GM19023 (cell line): ENCODE results near the gene MAZ.
"Not testable (repeated sequence)": the region's sequence is repeated elsewhere in the genome, so short reads cannot be mapped to it uniquely, and the experiment has no call there.

Experiments used
- ATAC-seq: cut with Tn5 transposase; IDR thresholded peaks from one replicate; pipeline ENCODE4 v1.9.1; 2021; ENCODE audit warnings: mild to moderate bottlenecking, moderate library complexity; ENCODE audit not compliant: unreplicated experiment

MAZ gene

DNA sequence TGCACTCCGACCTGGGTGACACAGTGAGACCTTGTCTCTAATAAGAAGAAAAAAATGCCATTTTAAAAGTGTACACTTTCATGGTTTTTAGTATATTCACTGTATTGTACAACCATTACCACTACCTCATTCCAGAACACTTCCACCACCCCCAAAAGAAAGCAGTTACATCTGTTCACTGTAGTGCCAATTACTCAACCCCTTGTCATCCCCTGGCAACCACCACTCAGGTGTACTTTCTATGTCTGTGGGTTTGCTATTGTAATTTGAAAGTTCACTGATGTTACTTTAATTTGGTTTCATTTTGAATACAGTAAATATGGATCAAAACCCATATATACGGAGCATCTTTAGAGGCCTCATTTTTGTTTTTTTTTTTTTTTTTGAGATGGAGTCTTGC, 22.2 kb upstream of the MAZ start:
- no peak for ATAC-seq

DNA sequence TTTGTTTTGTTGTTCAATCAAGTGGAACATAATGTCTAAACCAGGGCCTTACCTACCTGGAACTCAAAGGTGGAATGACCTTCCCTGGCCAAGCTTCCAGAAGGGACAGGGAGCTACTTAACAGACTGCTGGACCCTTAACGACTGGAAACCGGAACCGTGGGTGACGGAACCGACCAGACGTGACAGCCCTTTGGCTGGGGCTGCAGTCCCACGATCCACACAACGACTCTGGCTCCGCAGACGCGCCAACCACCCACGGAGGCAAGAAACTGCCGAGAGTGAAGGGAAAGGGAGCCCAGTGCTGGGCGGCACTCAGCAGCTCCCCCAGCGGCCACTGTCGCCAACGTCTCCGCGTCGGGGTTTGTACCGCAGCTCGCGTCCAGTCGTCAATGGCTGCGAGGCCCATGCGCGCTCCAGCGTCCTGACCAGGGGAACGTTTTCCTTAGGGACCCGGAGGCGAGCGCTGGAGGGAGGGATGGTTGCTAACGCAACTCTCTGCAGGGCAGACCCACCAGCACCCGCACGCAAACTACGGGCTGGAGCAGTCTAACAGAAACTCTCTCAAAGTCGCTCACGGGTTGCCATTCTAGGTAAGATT, 21.3 kb upstream of the MAZ start:
- no peak for ATAC-seq

DNA sequence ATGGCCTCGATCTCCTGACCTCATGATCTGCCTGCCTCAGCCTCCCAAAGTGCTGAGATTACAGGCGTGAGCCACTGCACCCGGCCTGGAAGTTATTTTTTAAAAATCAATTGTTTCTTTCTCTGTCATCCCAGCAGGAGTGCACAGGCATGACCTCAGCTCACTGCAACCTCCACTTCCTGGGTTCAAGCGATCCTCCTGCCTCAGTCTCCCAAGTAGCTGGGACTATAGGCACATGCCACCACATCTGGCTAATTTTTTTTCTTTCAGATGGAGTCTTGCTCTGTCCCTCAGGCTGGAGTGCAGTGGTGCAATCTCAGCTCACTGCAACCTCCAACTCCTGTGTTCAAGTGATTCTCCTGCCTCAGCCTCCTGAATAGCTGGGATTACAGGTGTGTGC, 19.2 kb upstream of the MAZ start:
- not testable (repeated sequence) for ATAC-seq

DNA sequence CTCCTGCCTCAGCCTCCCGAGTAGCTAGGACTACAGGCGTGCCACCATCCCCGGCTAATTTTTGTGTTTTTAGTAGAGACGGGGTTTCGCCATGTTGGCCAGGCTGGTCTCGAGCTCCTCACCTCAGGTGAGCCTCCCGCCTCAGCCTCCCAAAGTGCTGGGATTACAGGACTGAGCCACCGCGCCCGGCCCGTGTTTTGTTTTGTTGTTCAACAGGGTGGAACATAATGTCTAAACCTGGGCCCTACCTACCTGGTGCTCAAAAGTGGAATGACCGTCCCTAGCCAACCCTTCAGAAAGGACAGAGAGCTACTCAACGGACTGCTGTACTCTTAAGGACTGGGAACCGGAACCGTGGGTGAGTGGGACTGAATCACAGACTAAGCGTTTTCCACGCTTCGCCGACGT, 16.6 kb upstream of the MAZ start:
- no peak for ATAC-seq

DNA sequence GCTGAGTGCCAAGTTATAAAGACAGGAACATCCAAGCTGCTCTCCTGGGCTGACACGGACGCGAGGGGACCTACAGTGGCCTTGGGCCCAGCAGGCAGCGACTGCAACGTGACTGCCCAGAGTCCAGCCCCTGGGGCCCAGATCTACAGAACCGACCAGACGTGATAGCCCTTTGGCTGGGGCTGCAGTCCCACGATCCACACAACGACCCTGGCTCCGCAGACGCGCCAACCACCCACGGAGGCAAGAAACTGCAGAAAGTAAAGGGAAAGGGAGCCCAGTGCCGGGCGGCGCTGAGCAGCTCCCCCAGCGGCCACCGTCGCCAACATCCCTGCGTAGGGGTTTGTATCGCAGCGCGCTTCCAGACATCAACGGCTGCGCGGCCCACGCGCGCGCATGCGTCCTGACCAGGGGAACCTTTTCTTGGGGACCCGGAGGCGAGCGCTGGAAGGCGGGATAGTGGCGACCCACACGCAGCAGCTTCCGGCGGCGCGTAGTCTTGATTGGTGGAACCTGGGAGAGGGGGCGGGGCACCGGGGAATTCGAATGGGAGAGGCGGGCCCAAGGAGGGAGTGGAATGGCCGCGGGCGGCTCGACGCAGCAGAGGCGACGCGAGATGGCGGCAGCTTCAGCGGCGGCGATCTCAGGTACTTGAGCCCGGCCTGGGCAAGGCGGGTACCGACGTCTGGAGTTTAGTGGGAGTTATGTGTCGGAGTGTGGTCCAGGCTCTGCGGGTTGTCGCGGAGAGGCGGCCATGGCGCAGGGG, 16.0 kb upstream of the MAZ start, which contains the start of gene KIF22:
Gene KIF22, plus strand, starts transcription at position 569 of the 766 bp plus-strand sequence. Its CDS starts 9 bp downstream, at position 578.
- peak; percentile 94 for ATAC-seq

DNA sequence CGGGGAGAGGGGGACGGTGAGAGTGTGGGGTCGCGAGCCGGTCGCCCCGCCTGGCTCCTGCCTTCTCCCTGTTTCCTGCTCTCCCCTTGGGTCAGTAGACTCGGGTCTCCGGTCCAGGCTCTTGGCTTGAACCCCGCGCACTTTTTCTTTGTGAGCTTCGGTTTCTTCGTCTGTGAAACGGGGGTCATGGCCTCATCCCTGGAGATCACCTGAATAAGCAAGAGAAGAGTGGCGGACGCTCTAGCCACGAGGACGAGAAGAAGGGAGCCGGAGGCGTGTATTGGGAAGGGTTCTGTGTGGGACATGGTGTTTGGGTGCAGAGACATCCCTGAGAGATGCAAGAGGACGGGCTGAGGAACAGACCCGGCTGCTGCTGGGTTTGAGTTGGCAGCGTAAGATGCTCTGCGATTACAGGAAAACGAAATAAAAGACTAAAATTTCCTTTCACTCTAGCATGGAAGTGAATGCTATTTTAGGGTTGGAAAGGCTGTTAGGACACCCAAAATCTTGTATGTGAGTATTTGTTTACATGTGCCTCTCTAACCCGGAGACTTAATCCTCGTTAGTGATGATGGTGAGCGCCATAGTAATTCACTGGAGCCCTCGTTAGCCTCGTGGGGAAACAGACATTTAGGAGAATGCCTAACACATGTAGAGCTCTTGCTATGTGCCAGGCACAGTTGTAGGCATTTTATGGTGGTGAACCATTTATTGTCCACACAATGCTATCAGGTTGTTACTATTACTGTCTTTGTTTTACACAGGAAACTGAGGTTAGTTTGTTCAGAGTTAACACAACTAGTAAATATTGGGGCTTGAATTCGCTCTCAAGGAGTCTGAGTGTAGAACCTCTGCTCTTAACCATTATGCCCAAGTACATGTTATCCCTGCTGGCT, 15.1 kb upstream of the MAZ start:
- ATAC-seq: peak; percentile 20

DNA sequence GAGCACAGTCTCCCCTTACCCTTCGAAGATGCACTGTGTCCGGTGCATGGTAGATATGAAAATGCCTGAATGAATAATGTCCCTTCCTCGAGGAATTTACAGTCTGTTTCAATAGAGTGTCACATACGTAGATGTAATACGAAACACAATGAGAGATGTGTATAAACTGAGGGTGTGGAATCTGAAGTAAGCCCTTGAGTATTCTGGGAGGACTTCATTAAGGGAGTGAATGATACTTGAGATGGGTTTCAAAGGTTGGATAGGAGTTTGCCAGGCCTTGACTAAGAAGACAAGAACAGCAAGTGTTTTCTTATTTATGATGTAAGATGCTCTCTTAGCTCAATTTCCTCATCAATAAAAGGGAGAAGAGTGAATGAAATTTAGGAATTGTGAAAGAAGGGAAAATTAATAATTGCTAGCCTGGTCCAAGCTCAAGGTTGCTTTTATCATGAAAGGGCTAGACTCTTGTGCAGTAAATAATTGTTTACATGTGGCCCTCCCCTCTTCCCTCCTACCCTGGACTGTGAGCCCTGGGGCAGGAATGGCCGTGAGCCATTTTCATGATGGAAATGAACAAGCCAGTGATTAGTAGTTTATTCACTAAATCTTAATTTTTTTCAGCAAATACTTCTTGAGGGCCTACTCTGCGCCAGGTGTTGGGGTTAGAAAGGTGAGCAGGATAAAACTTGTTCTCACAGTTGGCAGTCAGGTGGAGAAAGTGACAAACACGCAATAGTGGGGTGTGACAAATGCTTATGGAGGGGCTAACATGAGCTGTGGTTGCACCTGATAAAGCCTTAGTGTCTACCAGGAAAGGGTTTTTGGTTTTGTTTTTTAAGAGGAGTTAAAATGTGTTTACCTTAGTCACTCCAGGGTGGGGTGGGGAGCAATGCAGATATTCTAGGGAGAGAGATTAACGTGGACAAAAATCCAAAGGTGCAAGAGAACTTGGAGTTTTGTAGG, 14.2 kb upstream of the MAZ start:
- no peak for ATAC-seq

DNA sequence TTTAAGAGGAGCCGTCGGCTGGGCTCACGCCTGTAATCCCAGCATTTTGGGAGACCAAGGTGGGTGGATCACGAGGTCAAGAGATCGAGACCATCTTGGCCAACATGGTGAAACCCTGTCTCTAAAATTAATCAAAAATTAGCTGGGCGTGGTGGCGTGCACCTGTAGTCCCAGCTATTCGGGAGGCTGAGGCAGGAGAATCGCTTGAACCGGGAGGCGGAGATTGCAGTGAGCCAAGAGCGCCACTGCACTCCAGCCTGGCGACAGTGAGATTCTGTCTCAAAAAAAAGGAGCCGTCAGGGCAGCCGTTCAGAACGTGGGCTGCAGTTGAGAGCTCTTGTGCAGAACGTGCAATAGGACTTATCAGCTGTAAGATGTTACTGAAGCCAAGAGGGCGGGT, 13.2 kb upstream of the MAZ start:
- not testable (repeated sequence) for ATAC-seq

DNA sequence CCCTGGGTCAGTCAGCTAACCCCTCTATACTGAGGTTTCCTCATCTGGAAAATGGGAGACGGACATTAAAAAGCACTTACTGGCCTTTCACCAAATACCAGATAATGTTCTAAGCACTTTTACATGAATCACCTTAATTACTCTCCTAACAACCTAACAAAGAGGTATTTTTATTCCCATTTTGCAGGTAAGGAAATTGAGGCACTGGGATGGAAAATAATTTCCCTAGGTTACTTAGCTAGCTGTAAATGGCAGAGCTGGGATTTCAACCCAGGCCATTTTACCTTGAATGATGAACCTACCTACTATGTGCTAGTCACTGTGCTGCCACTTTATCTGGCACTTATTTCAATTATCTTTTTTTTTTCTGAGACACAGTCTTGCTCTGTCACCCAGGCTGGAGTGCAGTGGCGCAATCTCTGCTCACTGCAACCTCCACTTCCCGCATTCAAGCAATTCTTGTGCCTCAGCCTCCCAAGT, 12.1 kb upstream of the MAZ start:
- no peak for ATAC-seq

DNA sequence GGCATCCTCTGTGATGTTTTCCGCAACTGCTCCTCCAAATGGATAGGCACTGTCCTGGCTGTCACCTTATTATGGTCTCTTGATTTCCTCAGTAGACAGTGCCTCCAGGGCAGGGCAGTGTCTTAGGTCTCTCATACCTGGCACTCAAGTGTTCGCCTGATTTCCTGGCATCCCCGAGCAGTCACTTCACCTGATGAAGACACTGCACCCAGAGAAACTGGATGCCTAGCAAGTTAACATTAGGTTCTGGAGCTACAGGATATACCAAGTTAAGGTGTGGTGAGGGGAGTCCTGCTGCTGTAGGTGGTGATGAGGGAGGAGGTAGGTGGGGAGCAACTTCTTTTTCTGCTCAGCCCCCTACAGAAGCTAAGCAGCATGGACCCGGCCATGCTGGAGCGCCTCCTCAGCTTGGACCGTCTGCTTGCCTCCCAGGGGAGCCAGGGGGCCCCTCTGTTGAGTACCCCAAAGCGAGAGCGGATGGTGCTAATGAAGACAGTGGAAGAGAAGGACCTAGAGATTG, 3.9 kb upstream of the MAZ start:
- no peak for ATAC-seq

DNA sequence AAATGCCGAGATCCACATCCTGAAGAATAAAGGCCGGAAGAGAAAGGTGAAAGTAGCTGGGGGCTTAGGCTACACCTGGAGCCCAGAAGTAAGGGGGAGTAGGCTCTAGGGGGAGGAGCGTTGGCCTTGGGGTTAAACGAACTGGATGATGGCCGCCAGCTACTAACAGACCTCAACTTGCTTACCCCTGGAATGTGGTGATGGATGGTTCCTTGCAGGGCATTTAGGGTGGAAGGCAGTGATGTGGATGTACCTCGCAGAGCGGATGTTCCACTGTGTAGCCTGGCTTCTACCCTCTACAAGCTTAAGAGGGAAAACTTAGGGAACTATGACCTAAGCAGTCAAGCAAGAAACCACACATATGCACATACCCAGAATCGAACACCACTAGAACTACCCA, 2.3 kb upstream of the MAZ start:
- ATAC-seq: no peak

DNA sequence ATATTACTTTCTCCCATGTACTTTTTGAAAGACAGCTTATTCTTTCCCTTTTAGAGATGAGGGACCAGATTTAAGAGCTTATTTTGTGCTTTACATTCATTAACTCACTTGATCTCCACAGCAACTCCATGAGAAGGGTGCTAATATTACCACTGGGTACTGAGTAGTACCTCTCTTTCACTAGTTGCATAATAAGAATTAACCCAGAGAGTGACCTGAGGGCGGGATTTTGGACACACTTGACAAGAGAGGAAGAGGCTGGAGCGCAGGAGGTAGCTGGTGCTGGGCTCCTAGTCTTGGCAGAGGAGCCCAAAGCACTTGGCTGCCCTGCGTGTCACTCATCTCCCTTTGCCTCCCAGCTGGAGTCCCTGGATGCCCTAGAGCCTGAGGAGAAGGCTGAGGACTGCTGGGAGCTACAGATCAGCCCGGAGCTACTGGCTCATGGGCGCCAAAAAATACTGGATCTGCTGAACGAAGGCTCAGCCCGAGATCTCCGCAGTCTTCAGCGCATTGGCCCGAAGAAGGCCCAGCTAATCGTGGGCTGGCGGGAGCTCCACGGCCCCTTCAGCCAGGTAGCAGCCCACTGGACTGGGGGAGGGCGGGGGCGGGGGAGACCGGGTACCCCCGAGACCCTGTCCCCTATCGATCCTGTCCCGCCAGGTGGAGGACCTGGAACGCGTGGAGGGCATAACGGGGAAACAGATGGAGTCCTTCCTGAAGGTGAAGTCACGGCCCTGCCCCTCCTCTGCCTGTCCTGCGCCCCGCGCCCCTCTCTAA, 1.7 kb upstream of the MAZ start:
- no peak for ATAC-seq

DNA sequence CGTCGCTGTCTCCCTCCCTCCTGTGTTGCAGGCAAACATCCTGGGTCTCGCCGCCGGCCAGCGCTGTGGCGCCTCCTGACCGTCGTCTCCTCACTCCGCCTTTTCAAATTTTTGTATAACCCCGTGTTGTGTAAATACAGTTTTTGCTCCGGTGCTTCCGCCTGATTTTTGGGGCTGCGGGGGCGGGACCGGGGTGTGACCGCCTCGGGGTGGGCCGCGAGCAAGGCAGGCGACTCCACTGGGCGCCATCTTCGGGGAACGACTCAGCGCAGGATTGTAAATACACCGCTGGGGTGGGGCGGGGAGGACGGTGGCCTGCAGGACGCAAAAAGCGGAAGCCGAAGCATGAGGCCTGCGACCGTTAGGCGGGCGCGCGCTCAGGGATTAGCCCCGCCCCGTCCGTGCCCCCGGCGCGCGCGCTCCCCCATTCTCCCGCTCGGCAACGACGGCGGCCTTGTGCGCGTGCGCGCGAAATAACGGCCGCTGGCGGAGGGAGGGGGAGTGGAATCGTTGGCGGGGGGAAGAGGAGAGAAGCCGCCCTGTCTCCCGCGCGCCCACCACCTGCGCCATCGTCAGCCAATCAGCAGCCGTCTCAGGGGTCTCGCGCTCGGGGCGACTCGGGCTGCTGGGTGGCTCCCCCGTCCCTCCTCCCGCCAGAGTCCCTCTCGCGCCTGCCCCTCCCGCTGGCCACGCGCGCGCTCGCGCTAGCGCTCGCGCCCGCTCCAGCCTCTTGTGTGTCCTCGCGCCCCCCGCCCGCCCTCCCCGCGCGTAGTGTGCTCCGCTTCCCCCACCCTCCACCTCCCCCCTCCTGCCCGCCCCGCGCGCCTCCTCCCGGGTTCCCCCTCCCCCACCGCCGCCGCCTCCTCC, 864 bp upstream of the MAZ start:
- peak; percentile 49 for ATAC-seq

DNA sequence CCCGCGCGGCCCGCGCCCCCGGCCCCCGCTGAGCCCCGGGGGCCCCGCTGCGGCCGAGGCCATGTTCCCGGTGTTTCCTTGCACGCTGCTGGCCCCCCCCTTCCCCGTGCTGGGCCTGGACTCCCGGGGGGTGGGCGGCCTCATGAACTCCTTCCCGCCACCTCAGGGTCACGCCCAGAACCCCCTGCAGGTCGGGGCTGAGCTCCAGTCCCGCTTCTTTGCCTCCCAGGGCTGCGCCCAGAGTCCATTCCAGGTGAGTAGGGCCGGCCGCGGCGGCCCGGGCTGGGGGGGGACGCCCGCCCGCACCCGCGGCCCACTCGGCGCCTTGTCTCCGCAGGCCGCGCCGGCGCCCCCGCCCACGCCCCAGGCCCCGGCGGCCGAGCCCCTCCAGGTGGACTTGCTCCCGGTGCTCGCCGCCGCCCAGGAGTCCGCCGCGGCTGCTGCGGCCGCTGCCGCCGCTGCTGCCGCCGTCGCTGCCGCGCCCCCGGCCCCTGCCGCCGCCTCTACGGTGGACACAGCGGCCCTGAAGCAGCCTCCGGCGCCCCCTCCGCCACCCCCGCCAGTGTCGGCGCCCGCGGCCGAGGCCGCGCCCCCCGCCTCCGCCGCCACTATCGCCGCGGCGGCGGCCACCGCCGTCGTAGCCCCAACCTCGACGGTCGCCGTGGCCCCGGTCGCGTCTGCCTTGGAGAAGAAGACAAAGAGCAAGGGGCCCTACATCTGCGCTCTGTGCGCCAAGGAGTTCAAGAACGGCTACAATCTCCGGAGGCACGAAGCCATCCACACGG, 504 bp downstream of the MAZ start:
- ATAC-seq: no peak

DNA sequence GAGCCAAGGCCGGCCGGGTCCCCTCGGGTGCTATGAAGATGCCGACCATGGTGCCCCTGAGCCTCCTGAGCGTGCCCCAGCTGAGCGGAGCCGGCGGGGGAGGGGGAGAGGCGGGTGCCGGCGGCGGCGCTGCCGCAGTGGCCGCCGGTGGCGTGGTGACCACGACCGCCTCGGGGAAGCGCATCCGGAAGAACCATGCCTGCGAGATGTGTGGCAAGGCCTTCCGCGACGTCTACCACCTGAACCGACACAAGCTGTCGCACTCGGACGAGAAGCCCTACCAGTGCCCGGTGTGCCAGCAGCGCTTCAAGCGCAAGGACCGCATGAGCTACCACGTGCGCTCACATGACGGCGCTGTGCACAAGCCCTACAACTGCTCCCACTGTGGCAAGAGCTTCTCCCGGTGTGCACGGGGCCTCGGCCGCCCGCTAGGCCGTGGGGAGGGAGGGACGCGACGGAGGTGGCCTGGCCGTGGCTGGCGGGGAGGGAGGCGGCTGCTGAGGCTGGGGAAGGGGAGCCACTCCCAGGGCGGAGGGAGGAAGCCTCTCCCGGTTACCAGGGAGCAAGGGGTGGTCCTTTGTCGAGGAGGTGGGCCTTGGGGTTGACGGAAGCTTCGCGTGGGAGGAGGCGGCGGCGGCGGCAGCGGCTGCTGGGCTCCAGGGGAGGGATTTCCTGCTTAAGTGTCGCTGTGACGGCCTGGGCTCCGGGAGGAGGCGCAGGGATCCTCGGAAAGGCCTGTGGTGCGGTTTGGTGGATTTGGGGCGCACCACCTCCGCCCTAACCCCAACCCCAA, 1.3 kb downstream of the MAZ start:
- peak; percentile 19 for ATAC-seq

DNA sequence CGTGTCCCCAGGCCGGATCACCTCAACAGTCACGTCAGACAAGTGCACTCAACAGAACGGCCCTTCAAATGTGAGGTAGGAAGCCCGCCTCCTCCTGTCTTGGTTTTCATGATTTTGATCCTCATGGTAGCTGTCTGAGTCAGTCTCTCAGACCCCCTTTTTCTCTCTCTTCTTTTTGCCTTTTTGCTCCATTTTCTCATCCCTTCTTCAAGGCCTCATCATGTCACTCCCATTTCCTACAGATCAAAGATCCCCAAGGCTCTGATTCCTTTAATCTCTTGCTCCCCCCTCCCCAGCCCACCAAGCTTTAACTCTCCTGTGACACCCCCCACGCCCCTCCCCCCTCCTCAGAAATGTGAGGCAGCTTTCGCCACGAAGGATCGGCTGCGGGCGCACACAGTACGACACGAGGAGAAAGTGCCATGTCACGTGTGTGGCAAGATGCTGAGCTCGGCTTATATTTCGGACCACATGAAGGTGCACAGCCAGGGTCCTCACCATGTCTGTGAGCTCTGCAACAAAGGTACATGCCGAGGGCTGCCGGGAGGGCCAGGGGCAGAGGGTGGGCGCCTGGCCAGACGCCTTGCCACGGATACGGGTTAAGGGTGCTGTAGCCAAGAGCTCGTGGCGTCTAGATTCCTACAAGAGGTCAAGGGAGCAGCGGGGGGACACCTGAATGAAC, 2.0 kb downstream of the MAZ start:
- ATAC-seq: no peak
